Lower leg skin (tissue), 4 donors: Measurements from ENCODE around the gene DPH7. TPM values are rescaled to one million over a fixed set of nuclear protein-coding genes. Genes with fewer than 3 reads are reported as not detected.
"Not testable (repeated sequence)": the region's sequence is repeated elsewhere in the genome, so short reads cannot be mapped to it uniquely, and the experiment has no call there.

Experiments used
- DNase-seq, 2 donors: peaks; one replicate each; pipeline ENCODE4 v3.0.0-alpha.2; 2019; ENCODE audit warnings: low spot score in 2 of 2
- H3K4me3 ChIP-seq: fragments of 200-600 bp; sonication (generic); 2 replicates; pipeline ENCODE4 v1.5.1; 2017; ENCODE audit warnings: mild to moderate bottlenecking, low read depth; ENCODE audit not compliant: poor library complexity, severe bottlenecking
- CTCF ChIP-seq, 3 donors: fragments of 450-650 bp; IDR thresholded peaks; one replicate each; pipeline ENCODE4 v1.5.1; 2016; ENCODE audit warnings: antibody characterized with exemption in 3 of 3, mild to moderate bottlenecking in 3 of 3, moderate library complexity in 2 of 3
- POLR2A ChIP-seq, 2 donors: fragments of 450-650 bp; IDR thresholded peaks; one replicate each; pipeline ENCODE4 v1.6.1; 2016 to 2017; ENCODE audit warnings: antibody characterized with exemption in 2 of 2, mild to moderate bottlenecking in 1 of 2, moderate library complexity in 1 of 2
- WGBS, 2 donors: methylation state at CpG; one replicate each; pipeline ENCODE4 v1.1.5; 2018; 5-methylcytosine and 5-hydroxymethylcytosine counted together
- intact Hi-C: fragments of 100-400 bp; cut with DNase I; formaldehyde crosslinking; loops from one replicate; pipeline ENCODE4 v1.15.0; 2023; ENCODE audit warnings: low total_unique reads
- total RNA-seq, 4 donors: library from RNA; depleted of rRNA; stranded (reverse); fragments of >200 nt; gene quantifications; one replicate each; pipeline ENCODE4 v1.1.0, GENCODE V29; 2016

The DPH7 gene
- total RNA-seq, 4 donors from 2014 or later: 27.5 to 46.0 (median 34.7) TPM

DNA sequence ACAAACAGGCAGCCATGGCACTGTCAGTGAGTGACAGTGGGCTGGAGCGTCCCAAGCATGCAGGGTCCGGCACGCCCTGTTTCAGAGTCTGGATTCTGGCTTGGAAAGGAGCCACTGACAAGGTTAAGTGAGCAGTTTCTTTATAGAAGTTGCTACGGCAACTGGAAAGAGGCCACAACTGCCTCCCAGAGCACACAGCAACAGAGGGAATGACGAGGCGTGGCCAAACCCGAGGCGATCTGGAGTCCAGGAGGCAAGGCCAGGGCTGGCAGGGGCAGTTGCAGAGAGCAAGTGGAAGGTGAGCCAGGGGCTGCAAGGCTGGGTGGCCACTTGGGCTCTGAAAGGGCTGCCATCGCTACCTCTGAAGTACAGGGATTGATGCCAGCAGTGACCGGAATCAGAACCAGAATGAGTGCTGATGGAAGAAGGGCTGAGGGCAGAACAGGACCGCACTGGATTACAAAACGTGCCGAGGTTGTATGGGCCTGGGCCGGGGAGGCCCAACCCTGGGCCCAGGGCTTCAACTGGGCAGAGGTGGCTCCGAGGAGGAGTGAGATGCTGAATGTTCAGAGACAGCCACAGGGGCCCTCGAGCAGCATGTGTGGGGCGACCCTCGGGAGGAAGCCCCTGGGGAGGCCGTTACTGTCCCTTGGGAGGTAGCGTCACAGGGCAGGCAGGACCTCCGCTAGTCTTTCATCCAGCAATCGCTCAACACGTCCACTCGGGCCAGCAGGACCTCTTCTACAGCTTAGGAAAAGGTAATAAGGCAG is 22.5 kb downstream of the DPH7 start:
- no peak overlapping the region for H3K4me3 ChIP-seq
- 78 to 80% methylated on average over 24 of the region's 24 CpGs for WGBS, 2 donors
- no peak for DNase-seq
- TF ChIP-seq POLR2A (IDR thresholded peaks at IDR 0.05): no peak
- no peak for TF ChIP-seq CTCF (IDR thresholded peaks at IDR 0.05)
- intact Hi-C loops: no loop called here

GRCh38 chr9:137555179-137555578 is 23.5 kb downstream of the DPH7 start:
- H3K4me3 ChIP-seq: no peak overlapping the region
- TF ChIP-seq CTCF (IDR thresholded peaks at IDR 0.05): no peak
- no peak for TF ChIP-seq POLR2A (IDR thresholded peaks at IDR 0.05)
- intact Hi-C loops: no loop called here
- whole genome bisulfite sequencing, 2 donors: 90 to 91% methylated on average over 10 of the region's 10 CpGs
- no peak for DNase-seq

- intact Hi-C loops: no loop called here
- no peak overlapping the region for H3K4me3 ChIP-seq
- TF ChIP-seq POLR2A (IDR thresholded peaks at IDR 0.05) (no peak), CTCF (IDR thresholded peaks at IDR 0.05) (no peak)
- DNase-seq: no peak
- whole genome bisulfite sequencing, 2 donors: 73 to 81% methylated on average over 1 of the region's 1 CpG
Measured at GRCh38 chr9:137554349-137554748, 24.4 kb downstream of the DPH7 start.

DNA sequence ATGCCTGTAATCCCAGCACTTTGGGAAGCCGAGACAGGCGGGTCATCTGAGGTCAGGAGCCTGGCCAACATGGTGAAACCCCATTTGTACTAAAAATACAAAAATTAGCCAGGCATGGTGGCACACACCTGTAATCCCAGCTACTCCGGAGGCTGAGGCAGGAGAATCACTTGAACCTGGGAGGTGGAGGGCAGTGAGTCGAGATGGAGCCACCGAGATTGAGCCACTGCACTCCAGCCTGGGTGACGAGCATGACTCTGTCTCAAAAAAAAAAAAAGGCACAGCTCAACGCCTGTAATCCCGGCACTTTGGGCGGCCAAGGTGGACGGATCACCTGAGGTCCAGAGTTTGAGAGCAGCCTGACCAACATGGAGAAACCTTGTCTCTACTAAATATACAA is 25.1 kb downstream of the DPH7 start:
- 81 to 90% methylated on average over 10 of the region's 10 CpGs for WGBS, 2 donors
- H3K4me3 ChIP-seq, intact Hi-C loops, DNase-seq: not testable (repeated sequence)

GRCh38 chr9:137552022-137552768 is 26.5 kb downstream of the DPH7 start:
- 12 to 19% methylated on average over 27 to 42 of the region's 58 CpGs for WGBS, 2 donors
- intact Hi-C loops: no loop called here
- no peak for TF ChIP-seq CTCF (IDR thresholded peaks at IDR 0.05)
- peak overlapping the region; percentile 50 for H3K4me3 ChIP-seq
- no peak for DNase-seq

- TF ChIP-seq POLR2A (IDR thresholded peaks at IDR 0.05) (no peak), CTCF (IDR thresholded peaks at IDR 0.05) (peak in 1 of 3 donors; percentile 55)
Measured at GRCh38 chr9:137551264-137552021, 27.3 kb downstream of the DPH7 start, which contains the start of gene MRPL41. TSS of gene MRPL41 (plus strand) at chr9:137551879. CDS start at chr9:137552082, 203 bp downstream.

DNA sequence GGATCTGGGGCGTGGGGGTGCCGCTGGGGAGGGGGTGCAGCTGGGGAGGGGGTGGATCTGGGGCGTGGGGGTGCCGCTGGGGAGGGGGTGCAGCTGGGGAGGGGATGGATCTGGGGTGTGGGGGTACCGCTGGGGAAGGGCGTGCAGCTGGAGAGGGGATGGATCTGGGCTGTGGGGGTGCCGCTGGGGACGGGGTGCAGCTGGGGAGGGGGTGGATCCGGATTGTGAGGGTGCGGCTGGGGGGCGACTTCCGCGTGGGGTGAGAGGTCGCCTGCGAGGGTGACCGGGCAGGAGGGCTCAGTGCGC is 27.8 kb downstream of the DPH7 start:
- intact Hi-C loops: not testable (repeated sequence)
- WGBS, 2 donors: 0% methylated on average over 10 to 13 of the region's 17 CpGs

More at GRCh38 chr9:137551264-137552021, 27.3 kb downstream of the DPH7 start, which contains the start of gene MRPL41:
- H3K4me3 ChIP-seq: peak within 1 kb of the TSS; percentile 51
- intact Hi-C loops: no loop called here
- DNase-seq: peak; percentile 71 to 97
- 0% methylated on average over 8 to 31 of the region's 106 CpGs for WGBS, 2 donors

More for the DNA sequence above, 27.8 kb downstream of the DPH7 start:
- peak overlapping the region; percentile 51 for H3K4me3 ChIP-seq
- not testable (repeated sequence) for DNase-seq
